HG02678 (cell line): ENCODE data around the gene CRISPLD2.
"Not testable (repeated sequence)": the region's sequence is repeated elsewhere in the genome, so short reads cannot be mapped to it uniquely, and the experiment has no call there.

Experiments used
- ATAC-seq: cut with Tn5 transposase; IDR thresholded peaks from one replicate; pipeline ENCODE4 v1.9.1; 2021; ENCODE audit warnings: mild to moderate bottlenecking, moderate library complexity; ENCODE audit not compliant: unreplicated experiment

CRISPLD2 gene

DNA sequence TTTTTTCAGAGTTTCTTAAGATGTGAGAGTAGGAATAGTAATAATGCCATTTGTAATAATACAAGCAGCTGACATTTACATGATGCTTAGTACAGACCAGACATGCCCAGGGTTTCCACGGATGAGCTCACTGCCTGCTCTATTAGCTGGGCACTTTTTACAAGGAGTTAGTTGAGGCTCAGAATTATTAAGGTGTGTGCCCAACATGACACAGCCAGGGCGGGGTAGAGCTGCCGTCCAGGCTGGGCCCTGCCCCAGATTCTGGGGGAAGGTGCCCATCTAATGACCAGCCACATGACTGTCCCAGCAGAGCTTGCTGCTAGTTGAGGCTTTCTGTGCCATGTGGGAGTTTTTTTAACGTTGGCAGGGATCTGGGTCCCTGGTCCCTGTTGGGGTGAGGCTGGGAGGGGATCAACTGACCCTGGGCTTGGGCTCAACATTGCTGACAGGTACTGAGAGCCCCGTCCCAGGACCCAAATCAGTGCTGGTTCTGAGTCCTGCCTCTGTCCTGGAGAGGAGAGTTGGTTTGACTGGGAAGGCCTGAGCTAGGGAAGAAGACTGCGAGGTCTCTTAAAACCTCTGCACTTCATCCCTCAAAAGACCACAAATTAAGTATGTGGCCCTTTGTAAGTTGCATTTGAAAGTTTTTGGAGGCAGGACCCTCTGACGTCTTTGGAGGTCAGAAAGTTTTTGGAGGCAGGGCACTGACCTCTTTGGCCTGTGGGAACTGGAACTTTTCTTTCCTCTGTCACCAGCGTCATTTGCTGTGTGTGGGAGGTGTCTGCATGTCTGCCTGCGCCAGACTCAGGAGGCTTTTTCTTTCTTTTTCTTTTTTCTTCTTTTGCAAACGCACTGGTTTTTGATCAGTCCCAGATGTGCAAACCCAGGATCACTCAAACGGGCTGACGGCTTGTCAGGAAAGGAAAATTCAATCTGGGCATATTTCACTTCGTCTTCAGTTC lies 2.2 kb downstream of the CRISPLD2 start:
- ATAC-seq, result no peak

DNA sequence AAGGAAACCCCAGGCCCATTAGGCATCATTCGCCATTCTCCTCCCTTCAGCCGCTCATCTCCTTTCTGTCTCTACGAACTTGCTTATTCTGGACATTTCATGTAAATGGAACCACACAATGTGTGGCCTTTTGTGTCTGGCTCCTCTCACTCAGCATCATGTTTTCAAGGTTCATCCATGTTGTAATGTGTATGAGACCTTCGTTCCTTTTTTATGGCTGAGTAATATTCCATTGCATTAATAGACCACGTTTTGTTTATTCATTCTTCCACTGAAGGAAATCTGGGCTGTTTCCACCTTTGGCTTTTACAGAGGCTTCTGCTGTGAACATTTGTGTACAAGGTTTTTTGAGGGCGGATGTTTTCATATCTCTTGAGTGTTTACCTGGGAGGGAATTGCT lies 3.2 kb downstream of the CRISPLD2 start:
- no peak for ATAC-seq

- ATAC-seq, result no peak
Observed at GRCh38 chr16:84823484-84823883, 3.7 kb downstream of the CRISPLD2 start.

- ATAC-seq, result no peak
Observed at GRCh38 chr16:84823926-84824325, 4.1 kb downstream of the CRISPLD2 start.

DNA sequence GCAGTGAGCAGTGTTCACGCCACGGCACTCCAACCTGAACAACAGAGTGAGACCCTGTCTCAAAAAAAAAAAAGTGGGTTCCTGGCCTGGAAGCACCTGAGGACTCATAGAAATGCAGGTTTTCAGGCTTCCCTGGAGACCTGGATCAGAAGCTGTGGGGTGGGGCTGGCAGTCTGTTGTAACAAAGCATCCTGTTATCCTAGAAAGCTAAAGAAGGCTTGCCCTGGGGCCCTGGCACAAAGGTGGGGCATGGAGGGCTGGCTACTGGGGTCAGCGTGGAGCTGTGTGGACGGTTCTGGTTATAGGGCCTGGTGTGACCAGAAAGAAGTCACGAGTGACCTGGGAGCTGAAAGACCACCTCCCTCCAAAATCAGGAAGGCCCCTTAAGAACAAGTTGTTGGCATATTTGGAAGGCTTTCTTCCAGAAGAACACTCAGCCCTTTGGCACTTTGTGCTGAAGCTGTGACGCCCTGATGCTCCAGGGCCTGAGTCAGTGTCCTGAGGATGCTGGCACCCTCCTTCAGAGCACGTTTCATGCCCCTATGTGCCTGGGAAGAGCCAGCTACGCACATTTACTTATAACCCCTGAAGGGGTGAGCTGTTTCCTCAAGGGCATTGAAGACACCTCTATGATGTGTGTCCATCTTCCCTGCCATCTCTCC lies 6.2 kb downstream of the CRISPLD2 start:
- no peak for ATAC-seq

GRCh38 chr16:84826558-84826941 lies 6.8 kb downstream of the CRISPLD2 start:
- ATAC-seq, result no peak

GRCh38 chr16:84827131-84827574 lies 7.4 kb downstream of the CRISPLD2 start:
- ATAC-seq, result no peak

- ATAC-seq, result no peak
Observed at GRCh38 chr16:84827897-84828296, 8.1 kb downstream of the CRISPLD2 start.

DNA sequence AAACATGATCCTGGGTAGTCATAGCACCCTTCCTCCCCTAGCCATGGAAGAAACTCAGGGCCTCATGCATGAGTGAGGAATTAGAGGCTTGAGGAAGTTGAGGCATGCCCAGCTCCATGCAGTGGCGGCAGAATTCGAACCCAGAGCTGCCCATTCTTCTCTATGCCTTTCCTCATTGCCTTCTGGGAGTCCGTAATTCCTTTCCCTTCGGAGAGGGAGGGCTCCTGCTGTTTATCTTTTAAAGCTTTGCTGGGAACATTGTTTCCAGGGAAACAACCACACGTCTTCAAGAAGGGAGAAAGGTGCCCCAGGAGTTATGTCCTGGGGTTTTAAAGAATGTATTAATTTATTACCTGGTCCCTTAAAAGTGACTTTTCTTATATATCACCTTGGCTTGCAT lies 8.5 kb downstream of the CRISPLD2 start:
- no peak for ATAC-seq

DNA sequence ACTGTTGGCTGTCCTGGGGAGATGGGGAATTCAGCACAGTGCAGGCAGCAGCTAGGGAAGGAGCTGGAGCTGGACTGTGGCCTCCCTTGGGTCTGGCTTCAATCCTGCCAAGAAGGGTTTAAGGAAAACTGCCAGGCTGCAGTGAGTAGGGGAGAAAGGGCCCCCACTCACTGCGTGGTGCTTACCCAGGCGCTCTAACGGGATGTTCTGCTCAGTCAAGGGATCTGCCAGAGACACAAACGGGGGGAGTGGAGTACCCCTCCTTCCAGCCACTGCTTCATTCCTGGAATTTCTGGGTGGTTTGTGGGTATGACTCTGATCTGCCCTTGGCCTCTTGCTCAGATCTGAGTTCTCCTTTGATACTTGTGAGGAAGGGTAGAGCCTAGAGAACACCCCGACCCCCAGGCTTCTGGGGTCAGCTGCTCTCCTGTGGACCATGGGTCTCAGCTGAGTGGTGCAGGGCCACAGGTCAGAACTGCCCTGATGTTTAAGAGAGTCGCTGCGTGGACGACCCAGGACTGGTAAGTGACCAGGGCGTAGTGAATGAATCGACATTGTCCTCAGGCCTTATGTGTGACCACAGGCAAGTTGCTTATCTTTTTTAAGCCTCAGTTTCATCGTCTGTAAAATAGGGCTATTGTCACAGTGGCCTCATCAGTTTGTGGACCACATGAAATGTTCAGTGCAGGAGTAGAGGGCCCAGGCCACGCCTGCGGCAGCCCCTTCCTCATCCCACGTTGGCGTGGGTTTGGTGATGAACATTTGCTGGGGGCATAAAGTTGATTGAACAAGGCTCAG lies 9.6 kb downstream of the CRISPLD2 start:
- no peak for ATAC-seq

DNA sequence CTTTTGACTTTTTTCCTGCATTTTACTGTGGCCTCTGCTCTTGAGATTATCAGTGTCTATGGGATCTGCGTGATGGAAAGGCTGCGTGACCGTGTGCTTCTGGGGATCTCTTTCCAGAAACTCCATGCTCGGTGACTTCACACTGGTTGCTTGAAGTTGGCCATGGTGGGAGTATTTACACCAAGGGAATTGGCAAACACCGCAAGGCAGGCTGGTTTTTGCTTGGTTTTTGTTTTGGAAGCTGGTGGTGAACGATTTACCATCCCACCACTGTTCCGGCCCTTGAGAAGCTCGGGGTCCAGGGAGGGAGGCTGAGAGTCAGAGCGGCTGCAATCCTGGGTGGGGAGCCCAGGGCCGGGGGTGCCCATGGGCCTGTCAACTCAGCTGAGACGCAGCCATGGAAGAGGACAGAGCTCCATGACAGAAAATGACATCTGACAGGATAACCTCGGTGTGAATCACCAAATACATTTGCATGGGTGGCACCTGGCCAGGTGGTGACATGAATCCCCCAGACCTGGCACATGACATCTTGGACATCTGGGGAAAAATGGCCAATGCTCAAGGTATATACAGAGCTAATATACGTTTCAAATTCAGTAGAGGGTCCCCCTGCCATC lies 11.1 kb downstream of the CRISPLD2 start:
- no peak for ATAC-seq

- ATAC-seq, result not testable (repeated sequence)
Observed at GRCh38 chr16:84831728-84832127, 11.9 kb downstream of the CRISPLD2 start.

GRCh38 chr16:84832488-84833143 lies 12.8 kb downstream of the CRISPLD2 start:
- ATAC-seq, result no peak

DNA sequence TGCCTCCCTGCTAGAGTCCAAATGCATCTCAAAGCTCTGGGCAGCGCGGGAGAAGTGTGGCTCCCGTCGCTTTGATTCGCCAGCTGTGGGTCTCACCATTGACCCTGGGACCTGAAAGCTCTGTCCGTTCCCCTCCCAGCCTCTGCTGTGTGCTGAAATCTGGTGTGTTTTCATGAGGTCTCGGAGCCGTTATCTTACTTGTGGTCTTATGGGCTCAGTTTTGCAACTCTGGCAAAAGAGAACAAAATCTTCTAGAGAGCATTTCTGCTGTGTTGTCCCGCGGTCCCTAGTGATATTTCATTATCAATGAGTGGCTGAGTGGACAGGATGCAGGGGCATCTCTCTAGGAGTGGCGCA lies 13.3 kb downstream of the CRISPLD2 start:
- no peak for ATAC-seq

DNA sequence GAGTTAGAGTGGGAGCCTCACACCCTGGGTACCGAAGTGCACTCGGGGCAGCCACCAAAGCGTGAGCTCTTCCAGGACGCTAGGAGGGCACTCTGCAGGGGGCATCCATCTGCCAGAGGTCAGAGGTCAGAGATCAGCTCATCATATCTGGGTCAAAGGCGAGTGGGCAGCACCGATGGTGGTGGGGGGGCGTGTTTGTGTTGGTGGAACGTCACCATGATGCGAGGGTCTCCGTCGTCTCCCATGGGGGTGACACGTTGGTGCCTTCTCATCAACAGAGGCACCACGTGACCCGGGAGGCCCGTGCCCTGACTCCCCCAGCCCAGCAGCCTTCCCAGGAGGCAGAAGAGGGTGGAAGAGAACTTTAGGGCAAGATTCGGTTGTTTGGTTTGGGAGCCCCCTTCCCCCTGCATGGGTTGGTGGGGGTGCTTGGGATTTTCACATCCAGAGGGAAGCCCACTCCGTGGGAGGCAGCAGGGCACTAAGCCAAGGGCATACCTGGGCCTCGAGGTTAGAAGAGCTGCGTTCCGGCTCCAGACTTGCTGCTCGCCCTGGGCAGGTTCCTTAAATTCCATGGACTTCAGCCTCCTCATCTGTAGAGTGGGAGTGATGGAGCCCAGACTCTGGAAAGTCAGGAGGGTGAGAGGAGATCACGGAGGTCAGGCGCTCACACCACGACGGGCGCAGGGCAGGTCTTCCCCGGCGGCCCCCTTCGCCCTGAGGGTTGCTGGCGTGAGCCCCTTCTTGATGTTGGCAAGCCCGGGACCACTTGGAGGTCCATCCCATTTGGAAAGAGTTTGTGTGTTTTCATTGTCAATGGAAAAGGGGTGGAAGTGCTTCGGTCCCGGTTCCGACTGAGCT lies 14.0 kb downstream of the CRISPLD2 start:
- no peak for ATAC-seq

DNA sequence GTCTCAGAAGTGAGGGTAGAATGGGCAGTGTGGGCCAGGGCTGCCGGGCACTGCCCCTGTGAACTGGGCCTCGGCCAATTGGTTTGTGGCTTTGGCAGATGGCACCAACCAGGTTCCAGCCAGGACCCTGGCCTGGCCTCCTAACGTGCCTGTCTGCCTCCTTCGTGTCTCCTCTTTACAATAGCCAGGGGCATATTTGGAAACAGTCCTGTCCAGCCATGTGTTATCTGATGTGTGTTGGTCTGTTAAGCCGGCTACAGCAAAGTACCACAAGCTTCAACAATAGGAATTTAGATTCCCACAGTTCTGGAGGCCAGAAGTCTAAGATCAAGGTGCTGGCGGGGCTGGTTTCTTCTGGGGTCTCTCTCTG lies 14.6 kb downstream of the CRISPLD2 start:
- ATAC-seq, result no peak

GRCh38 chr16:84836234-84836647 lies 16.5 kb downstream of the CRISPLD2 start:
- ATAC-seq, result no peak

DNA sequence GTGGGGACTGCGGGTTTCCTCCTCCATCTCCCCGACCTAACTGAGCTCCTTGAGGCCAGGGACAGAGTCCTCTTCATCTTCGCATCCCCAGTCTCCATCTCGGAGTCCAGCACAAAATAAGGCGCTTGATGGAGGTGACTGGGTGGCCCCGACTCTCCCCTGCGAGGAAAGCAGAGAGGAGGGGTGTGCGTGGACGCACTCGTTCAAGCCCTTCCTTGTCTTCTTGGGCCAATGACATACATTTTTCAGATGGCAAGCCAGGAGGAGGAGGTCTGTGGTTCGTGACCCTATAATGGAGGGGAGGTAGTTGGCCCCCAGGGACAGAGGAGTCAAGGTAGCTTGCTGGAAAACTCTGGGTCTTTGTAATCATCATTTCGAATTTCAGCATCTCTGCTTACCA lies 17.2 kb downstream of the CRISPLD2 start:
- ATAC-seq, result no peak

GRCh38 chr16:84838383-84838948 lies 18.7 kb downstream of the CRISPLD2 start:
- no peak for ATAC-seq
